ENCODE results near the gene DPP10.

DNA sequence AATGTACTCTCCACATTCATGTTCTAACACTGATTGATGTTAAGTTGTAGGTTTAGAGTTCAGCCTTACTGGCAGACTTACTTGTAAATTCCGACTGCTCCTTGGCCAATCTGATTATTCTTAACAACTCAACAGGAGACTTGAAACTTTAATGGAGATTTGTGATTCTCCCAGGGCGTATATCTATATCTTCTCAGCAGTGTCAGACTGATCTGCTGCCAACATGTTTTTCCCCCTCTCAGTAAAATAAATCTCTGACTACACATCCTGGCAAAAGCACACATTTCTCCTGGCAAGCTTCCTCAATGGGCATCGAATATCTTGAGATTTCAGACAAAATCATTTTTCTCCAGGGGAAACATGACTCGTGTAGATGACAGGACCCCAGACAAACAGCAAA, 1041.2 kb downstream of the DPP10 start:
- TF ChIP-seq, protein P1, sequence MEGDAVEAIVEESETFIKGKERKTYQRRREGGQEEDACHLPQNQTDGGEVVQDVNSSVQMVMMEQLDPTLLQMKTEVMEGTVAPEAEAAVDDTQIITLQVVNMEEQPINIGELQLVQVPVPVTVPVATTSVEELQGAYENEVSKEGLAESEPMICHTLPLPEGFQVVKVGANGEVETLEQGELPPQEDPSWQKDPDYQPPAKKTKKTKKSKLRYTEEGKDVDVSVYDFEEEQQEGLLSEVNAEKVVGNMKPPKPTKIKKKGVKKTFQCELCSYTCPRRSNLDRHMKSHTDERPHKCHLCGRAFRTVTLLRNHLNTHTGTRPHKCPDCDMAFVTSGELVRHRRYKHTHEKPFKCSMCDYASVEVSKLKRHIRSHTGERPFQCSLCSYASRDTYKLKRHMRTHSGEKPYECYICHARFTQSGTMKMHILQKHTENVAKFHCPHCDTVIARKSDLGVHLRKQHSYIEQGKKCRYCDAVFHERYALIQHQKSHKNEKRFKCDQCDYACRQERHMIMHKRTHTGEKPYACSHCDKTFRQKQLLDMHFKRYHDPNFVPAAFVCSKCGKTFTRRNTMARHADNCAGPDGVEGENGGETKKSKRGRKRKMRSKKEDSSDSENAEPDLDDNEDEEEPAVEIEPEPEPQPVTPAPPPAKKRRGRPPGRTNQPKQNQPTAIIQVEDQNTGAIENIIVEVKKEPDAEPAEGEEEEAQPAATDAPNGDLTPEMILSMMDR (IDR thresholded peaks at IDR 0.05), result no peak
- TF ChIP-seq POLR2A (IDR thresholded peaks at IDR 0.05), result no peak
- TF ChIP-seq EP300 (IDR thresholded peaks at IDR 0.05), result no peak
